HEK293 (cell line): ENCODE measurements around the gene CFAP97.

Experiments used
- CTCF ChIA-PET: fragments of 350-600 bp; formaldehyde crosslinking; extraction: SDS; loops from one replicate; lab custom pipeline; 2021; ENCODE audit warnings: antibody characterized with exemption; lab: Yijun Ruan, JAX
- POLR2A ChIA-PET: fragments of 300-600 bp; formaldehyde crosslinking; extraction: SDS; loops from one replicate; lab custom pipeline; 2020; ENCODE audit warnings: antibody characterized with exemption, inconsistent platforms; lab: Yijun Ruan, JAX
- H3K27ac ChIP-seq: fragments of 200-500 bp; sonication (Bioruptor generic); 2 replicates; pipeline ENCODE4 v1.5.1; 2014; ENCODE audit warnings: low read depth, low read length, control low read depth, inconsistent platforms; ENCODE audit errors: extremely low read depth
- H3K36me3 ChIP-seq, 2 experiments: fragments of 200-500 bp in 1 of 2; sonication (Bioruptor generic) in 1 of 2; 1 replicate in 1 of 2; 2 replicates in 1 of 2; pipeline ENCODE4 v1.5.1; 2014 to 2017; ENCODE audit warnings: inconsistent platforms in 2 of 2, low read length in 2 of 2; ENCODE audit not compliant: control insufficient read depth in 2 of 2, insufficient read depth in 1 of 2
- H3K4me1 ChIP-seq: fragments of 200-500 bp; sonication (Bioruptor generic); 2 replicates; pipeline ENCODE4 v1.5.1; 2014; ENCODE audit warnings: mild to moderate bottlenecking, low read length, inconsistent platforms; ENCODE audit not compliant: control insufficient read depth, insufficient read depth
- H3K4me3 ChIP-seq: 2 replicates; pipeline ENCODE4 v1.5.1; 2011; ENCODE audit warnings: low read depth, mild to moderate bottlenecking, control low read depth, low read length, moderate library complexity
- H3K9me3 ChIP-seq: fragments of 200-500 bp; sonication (Bioruptor generic); 2 replicates; pipeline ENCODE4 v1.5.1; 2014; ENCODE audit warnings: low read depth, low read length, inconsistent platforms; ENCODE audit not compliant: control insufficient read depth, insufficient read depth
- GLIS1 ChIP-seq: fragments of 450-650 bp; formaldehyde crosslinking; IDR thresholded peaks from 2 replicates; pipeline ENCODE4 v1.5.1; 2016; ENCODE audit warnings: missing biosample characterization, missing genetic modification characterization
- IKZF3 ChIP-seq: fragments of 450-650 bp; IDR thresholded peaks from 2 replicates; pipeline ENCODE4 v1.5.0; 2018; ENCODE audit warnings: missing biosample characterization, mild to moderate bottlenecking, missing genetic modification characterization, moderate library complexity
- KLF10 ChIP-seq: fragments of 450-650 bp; IDR thresholded peaks from 2 replicates; pipeline ENCODE4 v1.5.1; 2018; ENCODE audit warnings: missing biosample characterization, mild to moderate bottlenecking, missing genetic modification characterization
- KLF7 ChIP-seq: fragments of 450-650 bp; formaldehyde crosslinking; IDR thresholded peaks from 2 replicates; pipeline ENCODE4 v1.5.1; 2016; ENCODE audit warnings: missing biosample characterization, missing genetic modification characterization, borderline replicate concordance
- KLF8 ChIP-seq: fragments of 450-650 bp; formaldehyde crosslinking; IDR thresholded peaks from 2 replicates; pipeline ENCODE4 v1.5.1; 2016; ENCODE audit warnings: missing biosample characterization, missing genetic modification characterization
- KLF9 ChIP-seq: fragments of 450-650 bp; formaldehyde crosslinking; IDR thresholded peaks from 2 replicates; pipeline ENCODE4 v1.5.1; 2016; ENCODE audit warnings: missing biosample characterization, missing genetic modification characterization, low read depth
- SCRT1 ChIP-seq: fragments of 450-650 bp; formaldehyde crosslinking; IDR thresholded peaks from 2 replicates; pipeline ENCODE4 v1.5.1; 2016; ENCODE audit warnings: missing biosample characterization, missing genetic modification characterization, borderline replicate concordance
- SCRT2 ChIP-seq: fragments of 450-650 bp; formaldehyde crosslinking; IDR thresholded peaks from 2 replicates; pipeline ENCODE4 v1.5.1; 2016; ENCODE audit warnings: missing biosample characterization, missing genetic modification characterization
- SETDB1 ChIP-seq: IDR thresholded peaks from one replicate; pipeline ENCODE4 v1.6.1; 2017; ENCODE audit warnings: mild to moderate bottlenecking, low read length, moderate library complexity, mixed read lengths; ENCODE audit not compliant: insufficient read length
- SP2 ChIP-seq: fragments of 450-650 bp; formaldehyde crosslinking; IDR thresholded peaks from 2 replicates; pipeline ENCODE4 v1.5.1; 2016; ENCODE audit warnings: missing biosample characterization, missing genetic modification characterization
- SP3 ChIP-seq: fragments of 450-650 bp; formaldehyde crosslinking; IDR thresholded peaks from 2 replicates; pipeline ENCODE4 v1.5.1; 2016; ENCODE audit warnings: missing biosample characterization, missing genetic modification characterization
- WT1 ChIP-seq: fragments of 450-650 bp; formaldehyde crosslinking; IDR thresholded peaks from 2 replicates; pipeline ENCODE4 v1.5.1; 2016; ENCODE audit warnings: missing biosample characterization, missing genetic modification characterization
- ZBTB48 ChIP-seq: fragments of 450-650 bp; formaldehyde crosslinking; IDR thresholded peaks from 2 replicates; pipeline ENCODE4 v1.5.1; 2016; ENCODE audit warnings: missing biosample characterization, missing genetic modification characterization
- ZEB2 ChIP-seq: fragments of 450-650 bp; formaldehyde crosslinking; IDR thresholded peaks from 2 replicates; pipeline ENCODE4 v1.5.1; 2016; ENCODE audit warnings: missing biosample characterization, missing genetic modification characterization
- ZFHX2 ChIP-seq: fragments of 450-650 bp; formaldehyde crosslinking; conservative IDR thresholded peaks from 2 replicates; pipeline ENCODE4 v1.5.1; 2016; ENCODE audit warnings: missing biosample characterization, missing genetic modification characterization
- ZNF169 ChIP-seq: fragments of 450-650 bp; formaldehyde crosslinking; IDR thresholded peaks from 2 replicates; pipeline ENCODE4 v1.5.1; 2016; ENCODE audit warnings: missing biosample characterization, missing genetic modification characterization
- ZNF24 ChIP-seq: fragments of 450-650 bp; formaldehyde crosslinking; IDR thresholded peaks from 2 replicates; pipeline ENCODE4 v1.5.1; 2016; ENCODE audit warnings: missing biosample characterization, missing genetic modification characterization
- ZNF391 ChIP-seq: fragments of 450-650 bp; formaldehyde crosslinking; IDR thresholded peaks from 2 replicates; pipeline ENCODE4 v1.5.1; 2016; ENCODE audit warnings: low read depth, missing biosample characterization, missing genetic modification characterization, borderline replicate concordance
- ZNF501 ChIP-seq: fragments of 450-650 bp; formaldehyde crosslinking; IDR thresholded peaks from 2 replicates; pipeline ENCODE4 v1.5.1; 2016; ENCODE audit warnings: missing biosample characterization, missing genetic modification characterization
- ZNF530 ChIP-seq: fragments of 450-650 bp; formaldehyde crosslinking; IDR thresholded peaks from 2 replicates; pipeline ENCODE4 v1.5.1; 2016; ENCODE audit warnings: low read depth, missing biosample characterization, missing genetic modification characterization
- ZNF561 ChIP-seq: fragments of 450-650 bp; IDR thresholded peaks from 2 replicates; pipeline ENCODE4 v1.5.1; 2018; ENCODE audit warnings: missing biosample characterization, missing genetic modification characterization, borderline replicate concordance
- ZNF843 ChIP-seq: fragments of 450-650 bp; formaldehyde crosslinking; IDR thresholded peaks from 2 replicates; pipeline ENCODE4 v1.5.1; 2016; ENCODE audit warnings: missing biosample characterization, missing genetic modification characterization
- TF ChIP-seq, protein P1 (sequence below): fragments of 450-650 bp; formaldehyde crosslinking; IDR thresholded peaks from 2 replicates; pipeline ENCODE4 v1.5.1; 2016; ENCODE audit warnings: missing biosample characterization, missing genetic modification characterization
- TF ChIP-seq, protein P2 (sequence below): fragments of 450-650 bp; formaldehyde crosslinking; IDR thresholded peaks from 2 replicates; pipeline ENCODE4 v1.5.1; 2016; ENCODE audit warnings: missing biosample characterization, missing genetic modification characterization
- TF ChIP-seq, protein P3 (sequence below): fragments of 450-650 bp; formaldehyde crosslinking; IDR thresholded peaks from 2 replicates; pipeline ENCODE4 v1.5.1; 2016; ENCODE audit warnings: missing biosample characterization, missing genetic modification characterization
- TF ChIP-seq, protein P4 (sequence below): fragments of 450-650 bp; formaldehyde crosslinking; IDR thresholded peaks from 2 replicates; pipeline ENCODE4 v1.5.1; 2016; ENCODE audit warnings: missing biosample characterization, missing genetic modification characterization

CFAP97 gene

DNA sequence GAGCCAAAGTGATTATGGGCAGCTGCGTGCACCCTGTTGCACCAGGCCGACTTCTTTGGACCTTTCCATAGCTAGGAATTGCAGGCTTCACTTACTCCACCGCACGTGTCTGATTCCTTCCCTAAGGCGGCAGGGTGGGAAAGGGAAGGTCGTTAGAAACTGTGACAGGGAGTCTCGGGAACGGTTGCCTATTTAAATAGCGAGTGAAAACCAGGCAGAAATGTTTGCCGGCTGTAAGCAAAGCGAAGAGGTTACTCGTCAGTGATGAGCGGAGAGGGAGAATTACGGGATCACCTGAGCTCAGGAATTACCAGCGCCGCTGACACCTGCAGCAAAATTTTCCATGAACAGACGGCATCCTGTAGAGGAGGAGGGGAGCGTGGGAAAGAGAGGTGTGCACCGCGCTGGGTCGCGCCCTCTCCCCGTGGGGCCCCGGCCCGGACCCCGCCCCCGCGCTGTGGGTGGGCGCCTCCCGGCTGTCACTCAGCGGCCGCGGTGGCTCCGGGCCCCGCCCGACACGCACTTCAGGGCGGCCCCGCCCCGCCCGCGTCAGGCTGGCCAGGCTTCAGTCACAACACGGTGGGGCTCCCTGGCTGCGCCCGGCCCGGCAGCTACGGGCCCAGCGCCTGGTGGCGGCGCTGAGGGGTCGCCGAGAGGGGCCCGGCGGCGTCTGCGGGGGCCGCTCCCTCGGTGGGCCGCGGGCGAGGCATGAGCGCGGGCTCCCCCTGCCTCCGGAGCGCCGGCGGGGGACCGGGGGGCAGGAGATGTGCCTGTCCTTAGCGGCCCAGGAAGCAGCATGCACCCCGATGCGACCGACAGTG is 5.4 kb upstream of the CFAP97 start, which contains the start of gene SNX25:
Gene SNX25, plus strand, starts transcription at position 568 of the 821 bp plus-strand sequence. Its CDS starts 229 bp downstream, at position 797.
- Histone ChIP-seq H3K4me3 (peak within 1 kb of the TSS; percentile 74), H3K36me3 (no peaks in the 10 kb centered on the region), H3K27ac (peak within 1 kb of the TSS; percentile 84; the same call in 1 of the 2 replicates), H3K4me1 (peaks cover 5% of the 10 kb centered on the region; the same call in 1 of the 2 replicates), H3K9me3 (no peaks in the 10 kb centered on the region)
- CTCF ChIA-PET = interaction anchor here (0.7 kb wide), 3 partner anchors 10 to 93 kb away, joined by 3 to 5 read pairs (median 4); no protein-coding TSS in a partner anchor
- POLR2A ChIA-PET = interaction anchor here (1.1 kb wide), 1 partner anchor 13 kb away, joined by 3 read pairs; no protein-coding TSS in a partner anchor
- TF ChIP-seq ZFHX2 (peak; percentile 84), KLF10 (tag by site-specific recombination) (peak; percentile 94), SETDB1 (no peak), KLF7 (tag by site-specific recombination) (0 out of 2 replicates have a peak, but pooled peaks have one; percentile 30), KLF9 (tag by site-specific recombination) (peak; percentile 82), ZBTB48 (tag by site-specific recombination) (peak; percentile 39; the same call in 1 of the 2 replicates), IKZF3 (0 out of 2 replicates have a peak, but pooled peaks have one; percentile 53), SP2 (tag by site-specific recombination) (peak; percentile 54), ZNF169 (no peak), ZNF561 (tag by site-specific recombination) (peak; percentile 55; the same call in 1 of the 2 replicates), ZEB2 (tag by site-specific recombination) (peak; percentile 76; the same call in 1 of the 2 replicates), GLIS1 (tag by site-specific recombination) (peak; percentile 82; the same call in 1 of the 2 replicates), KLF8 (peak; percentile 54; the same call in 1 of the 2 replicates), ZNF391 (tag by site-specific recombination) (peak; percentile 32; the same call in 1 of the 2 replicates), ZNF530 (no peak), ZNF24 (tag by site-specific recombination) (0 out of 2 replicates have a peak, but pooled peaks have one; percentile 30), SCRT1 (tag by site-specific recombination) (peak; percentile 71), ZNF501 (tag by site-specific recombination) (0 out of 2 replicates have a peak, but pooled peaks have one; percentile 42), SCRT2 (tag by site-specific recombination) (peak; percentile 91), ZNF843 (tag by site-specific recombination) (peak; percentile 61), WT1 (peak; percentile 10; the same call in 1 of the 2 replicates), SP3 (tag by site-specific recombination) (peak; percentile 52)
- TF ChIP-seq, protein P1, sequence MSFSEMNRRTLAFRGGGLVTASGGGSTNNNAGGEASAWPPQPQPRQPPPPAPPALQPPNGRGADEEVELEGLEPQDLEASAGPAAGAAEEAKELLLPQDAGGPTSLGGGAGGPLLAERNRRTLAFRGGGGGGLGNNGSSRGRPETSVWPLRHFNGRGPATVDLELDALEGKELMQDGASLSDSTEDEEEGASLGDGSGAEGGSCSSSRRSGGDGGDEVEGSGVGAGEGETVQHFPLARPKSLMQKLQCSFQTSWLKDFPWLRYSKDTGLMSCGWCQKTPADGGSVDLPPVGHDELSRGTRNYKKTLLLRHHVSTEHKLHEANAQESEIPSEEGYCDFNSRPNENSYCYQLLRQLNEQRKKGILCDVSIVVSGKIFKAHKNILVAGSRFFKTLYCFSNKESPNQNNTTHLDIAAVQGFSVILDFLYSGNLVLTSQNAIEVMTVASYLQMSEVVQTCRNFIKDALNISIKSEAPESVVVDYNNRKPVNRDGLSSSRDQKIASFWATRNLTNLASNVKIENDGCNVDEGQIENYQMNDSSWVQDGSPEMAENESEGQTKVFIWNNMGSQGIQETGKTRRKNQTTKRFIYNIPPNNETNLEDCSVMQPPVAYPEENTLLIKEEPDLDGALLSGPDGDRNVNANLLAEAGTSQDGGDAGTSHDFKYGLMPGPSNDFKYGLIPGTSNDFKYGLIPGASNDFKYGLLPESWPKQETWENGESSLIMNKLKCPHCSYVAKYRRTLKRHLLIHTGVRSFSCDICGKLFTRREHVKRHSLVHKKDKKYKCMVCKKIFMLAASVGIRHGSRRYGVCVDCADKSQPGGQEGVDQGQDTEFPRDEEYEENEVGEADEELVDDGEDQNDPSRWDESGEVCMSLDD (tag by site-specific recombination) = no peak
- TF ChIP-seq, protein P2, sequence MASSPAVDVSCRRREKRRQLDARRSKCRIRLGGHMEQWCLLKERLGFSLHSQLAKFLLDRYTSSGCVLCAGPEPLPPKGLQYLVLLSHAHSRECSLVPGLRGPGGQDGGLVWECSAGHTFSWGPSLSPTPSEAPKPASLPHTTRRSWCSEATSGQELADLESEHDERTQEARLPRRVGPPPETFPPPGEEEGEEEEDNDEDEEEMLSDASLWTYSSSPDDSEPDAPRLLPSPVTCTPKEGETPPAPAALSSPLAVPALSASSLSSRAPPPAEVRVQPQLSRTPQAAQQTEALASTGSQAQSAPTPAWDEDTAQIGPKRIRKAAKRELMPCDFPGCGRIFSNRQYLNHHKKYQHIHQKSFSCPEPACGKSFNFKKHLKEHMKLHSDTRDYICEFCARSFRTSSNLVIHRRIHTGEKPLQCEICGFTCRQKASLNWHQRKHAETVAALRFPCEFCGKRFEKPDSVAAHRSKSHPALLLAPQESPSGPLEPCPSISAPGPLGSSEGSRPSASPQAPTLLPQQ (tag by site-specific recombination) = peak; percentile 84
- TF ChIP-seq, protein P3, sequence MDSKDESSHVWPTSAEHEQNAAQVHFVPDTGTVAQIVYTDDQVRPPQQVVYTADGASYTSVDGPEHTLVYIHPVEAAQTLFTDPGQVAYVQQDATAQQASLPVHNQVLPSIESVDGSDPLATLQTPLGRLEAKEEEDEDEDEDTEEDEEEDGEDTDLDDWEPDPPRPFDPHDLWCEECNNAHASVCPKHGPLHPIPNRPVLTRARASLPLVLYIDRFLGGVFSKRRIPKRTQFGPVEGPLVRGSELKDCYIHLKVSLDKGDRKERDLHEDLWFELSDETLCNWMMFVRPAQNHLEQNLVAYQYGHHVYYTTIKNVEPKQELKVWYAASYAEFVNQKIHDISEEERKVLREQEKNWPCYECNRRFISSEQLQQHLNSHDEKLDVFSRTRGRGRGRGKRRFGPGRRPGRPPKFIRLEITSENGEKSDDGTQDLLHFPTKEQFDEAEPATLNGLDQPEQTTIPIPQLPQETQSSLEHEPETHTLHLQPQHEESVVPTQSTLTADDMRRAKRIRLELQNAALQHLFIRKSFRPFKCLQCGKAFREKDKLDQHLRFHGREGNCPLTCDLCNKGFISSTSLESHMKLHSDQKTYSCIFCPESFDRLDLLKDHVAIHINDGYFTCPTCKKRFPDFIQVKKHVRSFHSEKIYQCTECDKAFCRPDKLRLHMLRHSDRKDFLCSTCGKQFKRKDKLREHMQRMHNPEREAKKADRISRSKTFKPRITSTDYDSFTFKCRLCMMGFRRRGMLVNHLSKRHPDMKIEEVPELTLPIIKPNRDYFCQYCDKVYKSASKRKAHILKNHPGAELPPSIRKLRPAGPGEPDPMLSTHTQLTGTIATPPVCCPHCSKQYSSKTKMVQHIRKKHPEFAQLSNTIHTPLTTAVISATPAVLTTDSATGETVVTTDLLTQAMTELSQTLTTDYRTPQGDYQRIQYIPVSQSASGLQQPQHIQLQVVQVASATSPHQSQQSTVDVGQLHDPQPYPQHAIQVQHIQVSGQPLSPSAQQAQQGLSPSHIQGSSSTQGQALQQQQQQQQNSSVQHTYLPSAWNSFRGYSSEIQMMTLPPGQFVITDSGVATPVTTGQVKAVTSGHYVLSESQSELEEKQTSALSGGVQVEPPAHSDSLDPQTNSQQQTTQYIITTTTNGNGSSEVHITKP (tag by site-specific recombination) = peak; percentile 61
- TF ChIP-seq, protein P4, sequence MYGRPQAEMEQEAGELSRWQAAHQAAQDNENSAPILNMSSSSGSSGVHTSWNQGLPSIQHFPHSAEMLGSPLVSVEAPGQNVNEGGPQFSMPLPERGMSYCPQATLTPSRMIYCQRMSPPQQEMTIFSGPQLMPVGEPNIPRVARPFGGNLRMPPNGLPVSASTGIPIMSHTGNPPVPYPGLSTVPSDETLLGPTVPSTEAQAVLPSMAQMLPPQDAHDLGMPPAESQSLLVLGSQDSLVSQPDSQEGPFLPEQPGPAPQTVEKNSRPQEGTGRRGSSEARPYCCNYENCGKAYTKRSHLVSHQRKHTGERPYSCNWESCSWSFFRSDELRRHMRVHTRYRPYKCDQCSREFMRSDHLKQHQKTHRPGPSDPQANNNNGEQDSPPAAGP (tag by site-specific recombination) = 0 out of 2 replicates have a peak, but pooled peaks have one; percentile 34
